ENCODE results near the gene EPB41L5. TPM values are rescaled to one million over a fixed set of nuclear protein-coding genes. Genes with fewer than 3 reads are reported as not detected.

The EPB41L5 gene
- total and polyA plus RNA-seq, 10 of the 15 experiments (the other 5 are each of a cell fraction or from before 2014, with no cell fraction given) = 2.1 to 20.4 (median 8.2) TPM

DNA sequence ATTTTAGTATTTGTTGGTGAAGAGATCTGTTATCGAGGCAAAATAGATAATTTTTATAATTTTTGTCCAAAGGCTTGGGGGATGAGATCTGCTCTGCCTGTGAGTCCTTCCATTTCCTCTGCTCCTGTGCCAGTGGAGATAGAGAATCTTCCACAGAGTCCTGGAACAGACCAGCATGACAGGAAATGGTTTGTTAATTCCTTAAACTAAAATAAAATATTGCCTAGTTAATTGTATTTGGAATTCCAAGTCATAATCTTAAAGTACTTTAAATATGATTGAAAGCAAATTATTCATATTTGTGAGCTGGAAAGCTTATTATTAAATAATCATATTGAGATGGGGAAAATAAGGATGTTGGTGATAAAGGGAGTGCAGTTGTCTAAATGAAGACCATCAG is 87.8 kb downstream of the EPB41L5 start:
- WGBS (ENCODE audit: insufficient coverage, insufficient replicate concordance, low lambda C conversion rate, missing lambda C conversion rate) = 93% methylated on average over 1 of the region's 1 CpG
- Histone ChIP-seq H3K36me3 (ENCODE audit: control insufficient read depth in 2 of 2, insufficient read depth in 2 of 2, low read length in 1 of 2) (peaks cover 0 to 3% of the 10 kb centered on the region in 2 experiments; a peak in 1 of 4 replicates), H3K4me2 (ENCODE audit: control insufficient read depth, insufficient read depth) (no peak overlapping the region), H4K20me1 (ENCODE audit: control insufficient read depth, insufficient read depth) (no peaks in the 10 kb centered on the region), H3K27me3 (replicated peaks in 1 of 2; ENCODE audit: control insufficient read depth in 2 of 2, insufficient read depth in 2 of 2, low read length in 1 of 2) (no peaks in the 10 kb centered on the region), H3K4me3 (no peak overlapping the region), H3K79me2 (ENCODE audit: control insufficient read depth, insufficient read depth, low read length) (no peaks in the 10 kb centered on the region), H3K9ac (ENCODE audit: control insufficient read depth, insufficient read depth, low read length) (no peak overlapping the region), H3K4me1 (ENCODE audit: control insufficient read depth, insufficient read depth, low read length) (no peaks in the 10 kb centered on the region), H2AFZ (ENCODE audit: control insufficient read depth, low read depth, low read length) (no peak overlapping the region), H3K27ac (ENCODE audit: control insufficient read depth, insufficient read depth) (no peak overlapping the region), H3K9me3 (replicated peaks; ENCODE audit: control insufficient read depth, insufficient read depth, low read length) (no peaks in the 10 kb centered on the region)
- ChIA-PET RAD21 (ENCODE audit: unreplicated experiment) (no interaction called here), SMC1A (ENCODE audit: uncharacterized antibody, unreplicated experiment) (interaction anchor here (1.0 to 1.3 kb wide), 2 partner anchors 19 to 74 kb away, joined by 3 to 4 read pairs; no protein-coding TSS in a partner anchor), POLR2A (no interaction called here), CTCF (interaction anchor here (1.3 kb wide), 1 partner anchor 22 kb away, joined by 3 read pairs; no protein-coding TSS in a partner anchor)
- in situ Hi-C loops (cut with MboI) (no loop called here), intact Hi-C loops (cut with micrococcal nuclease; ENCODE audit: unreplicated experiment) (no loop called here)
- no peak for TF ChIP-seq MTA2 (IDR thresholded peaks at IDR 0.05; ENCODE audit: low read depth)
- no peak for TF ChIP-seq CBX3 (IDR thresholded peaks at IDR 0.05; ENCODE audit: borderline replicate concordance, low read depth)
- no peak for TF ChIP-seq ZBED1 (IDR thresholded peaks at IDR 0.05; ENCODE audit: borderline replicate concordance)
- no peak for TF ChIP-seq RAD21 (IDR thresholded peaks at IDR 0.05; ENCODE audit: insufficient read depth, low read depth, low read length)
- no peak for TF ChIP-seq DPF2 (IDR thresholded peaks at IDR 0.05)
- TF ChIP-seq IRF4 (IDR thresholded peaks at IDR 0.05; ENCODE audit: low read depth, low read length) = no peak
- no peak for TF ChIP-seq SUPT20H (IDR thresholded peaks at IDR 0.05; ENCODE audit: borderline replicate concordance, control insufficient read depth, low read depth, low read length)
- TF ChIP-seq, protein P1, sequence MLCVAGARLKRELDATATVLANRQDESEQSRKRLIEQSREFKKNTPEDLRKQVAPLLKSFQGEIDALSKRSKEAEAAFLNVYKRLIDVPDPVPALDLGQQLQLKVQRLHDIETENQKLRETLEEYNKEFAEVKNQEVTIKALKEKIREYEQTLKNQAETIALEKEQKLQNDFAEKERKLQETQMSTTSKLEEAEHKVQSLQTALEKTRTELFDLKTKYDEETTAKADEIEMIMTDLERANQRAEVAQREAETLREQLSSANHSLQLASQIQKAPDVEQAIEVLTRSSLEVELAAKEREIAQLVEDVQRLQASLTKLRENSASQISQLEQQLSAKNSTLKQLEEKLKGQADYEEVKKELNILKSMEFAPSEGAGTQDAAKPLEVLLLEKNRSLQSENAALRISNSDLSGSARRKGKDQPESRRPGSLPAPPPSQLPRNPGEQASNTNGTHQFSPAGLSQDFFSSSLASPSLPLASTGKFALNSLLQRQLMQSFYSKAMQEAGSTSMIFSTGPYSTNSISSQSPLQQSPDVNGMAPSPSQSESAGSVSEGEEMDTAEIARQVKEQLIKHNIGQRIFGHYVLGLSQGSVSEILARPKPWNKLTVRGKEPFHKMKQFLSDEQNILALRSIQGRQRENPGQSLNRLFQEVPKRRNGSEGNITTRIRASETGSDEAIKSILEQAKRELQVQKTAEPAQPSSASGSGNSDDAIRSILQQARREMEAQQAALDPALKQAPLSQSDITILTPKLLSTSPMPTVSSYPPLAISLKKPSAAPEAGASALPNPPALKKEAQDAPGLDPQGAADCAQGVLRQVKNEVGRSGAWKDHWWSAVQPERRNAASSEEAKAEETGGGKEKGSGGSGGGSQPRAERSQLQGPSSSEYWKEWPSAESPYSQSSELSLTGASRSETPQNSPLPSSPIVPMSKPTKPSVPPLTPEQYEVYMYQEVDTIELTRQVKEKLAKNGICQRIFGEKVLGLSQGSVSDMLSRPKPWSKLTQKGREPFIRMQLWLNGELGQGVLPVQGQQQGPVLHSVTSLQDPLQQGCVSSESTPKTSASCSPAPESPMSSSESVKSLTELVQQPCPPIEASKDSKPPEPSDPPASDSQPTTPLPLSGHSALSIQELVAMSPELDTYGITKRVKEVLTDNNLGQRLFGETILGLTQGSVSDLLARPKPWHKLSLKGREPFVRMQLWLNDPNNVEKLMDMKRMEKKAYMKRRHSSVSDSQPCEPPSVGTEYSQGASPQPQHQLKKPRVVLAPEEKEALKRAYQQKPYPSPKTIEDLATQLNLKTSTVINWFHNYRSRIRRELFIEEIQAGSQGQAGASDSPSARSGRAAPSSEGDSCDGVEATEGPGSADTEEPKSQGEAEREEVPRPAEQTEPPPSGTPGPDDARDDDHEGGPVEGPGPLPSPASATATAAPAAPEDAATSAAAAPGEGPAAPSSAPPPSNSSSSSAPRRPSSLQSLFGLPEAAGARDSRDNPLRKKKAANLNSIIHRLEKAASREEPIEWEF (IDR thresholded peaks at IDR 0.05; ENCODE audit: insufficient replicate concordance, low read depth, low read length) = no peak
- TF ChIP-seq RAD51 (IDR thresholded peaks at IDR 0.05) = no peak
- no peak for TF ChIP-seq ZZZ3 (IDR thresholded peaks at IDR 0.05; ENCODE audit: control insufficient read depth, insufficient read length, low read depth)
- TF ChIP-seq, protein P2, sequence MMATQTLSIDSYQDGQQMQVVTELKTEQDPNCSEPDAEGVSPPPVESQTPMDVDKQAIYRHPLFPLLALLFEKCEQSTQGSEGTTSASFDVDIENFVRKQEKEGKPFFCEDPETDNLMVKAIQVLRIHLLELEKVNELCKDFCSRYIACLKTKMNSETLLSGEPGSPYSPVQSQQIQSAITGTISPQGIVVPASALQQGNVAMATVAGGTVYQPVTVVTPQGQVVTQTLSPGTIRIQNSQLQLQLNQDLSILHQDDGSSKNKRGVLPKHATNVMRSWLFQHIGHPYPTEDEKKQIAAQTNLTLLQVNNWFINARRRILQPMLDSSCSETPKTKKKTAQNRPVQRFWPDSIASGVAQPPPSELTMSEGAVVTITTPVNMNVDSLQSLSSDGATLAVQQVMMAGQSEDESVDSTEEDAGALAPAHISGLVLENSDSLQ (IDR thresholded peaks at IDR 0.05) = no peak
- TF ChIP-seq, protein P3, sequence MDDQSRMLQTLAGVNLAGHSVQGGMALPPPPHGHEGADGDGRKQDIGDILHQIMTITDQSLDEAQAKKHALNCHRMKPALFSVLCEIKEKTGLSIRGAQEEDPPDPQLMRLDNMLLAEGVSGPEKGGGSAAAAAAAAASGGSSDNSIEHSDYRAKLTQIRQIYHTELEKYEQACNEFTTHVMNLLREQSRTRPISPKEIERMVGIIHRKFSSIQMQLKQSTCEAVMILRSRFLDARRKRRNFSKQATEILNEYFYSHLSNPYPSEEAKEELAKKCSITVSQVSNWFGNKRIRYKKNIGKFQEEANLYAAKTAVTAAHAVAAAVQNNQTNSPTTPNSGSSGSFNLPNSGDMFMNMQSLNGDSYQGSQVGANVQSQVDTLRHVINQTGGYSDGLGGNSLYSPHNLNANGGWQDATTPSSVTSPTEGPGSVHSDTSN (IDR thresholded peaks at IDR 0.05; ENCODE audit: insufficient replicate concordance, low read depth, low read length) = no peak
- TF ChIP-seq SIX5 (IDR thresholded peaks at IDR 0.05; ENCODE audit: low read depth, low read length, severe bottlenecking) = no peak
- no peak for TF ChIP-seq GATAD2B (conservative IDR thresholded peaks at IDR 0.05; ENCODE audit: low read depth)
- DNase-seq (ENCODE audit: low read depth, low spot score) (no peak), FAIRE-seq (no peak), ATAC-seq (no peak)
- no TSS peak for BruUV-seq (replicated peaks)

All from GM12878 (cell line).